IPS-15b (cell line): ENCODE measurements around the gene CITED4.
A peak's percentile ranks its signal among the peaks of the same experiment; 100 is the strongest.

ENCODE experiments used
- H3K27me3 ChIP-seq: one replicate; pipeline ENCODE4 v1.6.1; 2013; ENCODE audit warnings: low read length; ENCODE audit not compliant: control insufficient read depth, insufficient read depth
- H3K36me3 ChIP-seq: one replicate; pipeline ENCODE4 v1.6.1; 2013; ENCODE audit warnings: low read length; ENCODE audit not compliant: control insufficient read depth, insufficient read depth
- H3K4me1 ChIP-seq: one replicate; pipeline ENCODE4 v1.6.1; 2013; ENCODE audit warnings: mild to moderate bottlenecking, low read length; ENCODE audit not compliant: control insufficient read depth, insufficient read depth
- H3K4me3 ChIP-seq: one replicate; pipeline ENCODE4 v1.5.1; 2013; ENCODE audit warnings: low read depth, low read length
- H3K9ac ChIP-seq: one replicate; pipeline ENCODE4 v1.6.1; 2013; ENCODE audit warnings: low read depth, mild to moderate bottlenecking, low read length
- H3K9me3 ChIP-seq: one replicate; pipeline ENCODE4 v1.6.1; 2013; ENCODE audit warnings: mild to moderate bottlenecking, low read length; ENCODE audit not compliant: control insufficient read depth, insufficient read depth

CITED4 gene, protein sequence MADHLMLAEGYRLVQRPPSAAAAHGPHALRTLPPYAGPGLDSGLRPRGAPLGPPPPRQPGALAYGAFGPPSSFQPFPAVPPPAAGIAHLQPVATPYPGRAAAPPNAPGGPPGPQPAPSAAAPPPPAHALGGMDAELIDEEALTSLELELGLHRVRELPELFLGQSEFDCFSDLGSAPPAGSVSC

DNA sequence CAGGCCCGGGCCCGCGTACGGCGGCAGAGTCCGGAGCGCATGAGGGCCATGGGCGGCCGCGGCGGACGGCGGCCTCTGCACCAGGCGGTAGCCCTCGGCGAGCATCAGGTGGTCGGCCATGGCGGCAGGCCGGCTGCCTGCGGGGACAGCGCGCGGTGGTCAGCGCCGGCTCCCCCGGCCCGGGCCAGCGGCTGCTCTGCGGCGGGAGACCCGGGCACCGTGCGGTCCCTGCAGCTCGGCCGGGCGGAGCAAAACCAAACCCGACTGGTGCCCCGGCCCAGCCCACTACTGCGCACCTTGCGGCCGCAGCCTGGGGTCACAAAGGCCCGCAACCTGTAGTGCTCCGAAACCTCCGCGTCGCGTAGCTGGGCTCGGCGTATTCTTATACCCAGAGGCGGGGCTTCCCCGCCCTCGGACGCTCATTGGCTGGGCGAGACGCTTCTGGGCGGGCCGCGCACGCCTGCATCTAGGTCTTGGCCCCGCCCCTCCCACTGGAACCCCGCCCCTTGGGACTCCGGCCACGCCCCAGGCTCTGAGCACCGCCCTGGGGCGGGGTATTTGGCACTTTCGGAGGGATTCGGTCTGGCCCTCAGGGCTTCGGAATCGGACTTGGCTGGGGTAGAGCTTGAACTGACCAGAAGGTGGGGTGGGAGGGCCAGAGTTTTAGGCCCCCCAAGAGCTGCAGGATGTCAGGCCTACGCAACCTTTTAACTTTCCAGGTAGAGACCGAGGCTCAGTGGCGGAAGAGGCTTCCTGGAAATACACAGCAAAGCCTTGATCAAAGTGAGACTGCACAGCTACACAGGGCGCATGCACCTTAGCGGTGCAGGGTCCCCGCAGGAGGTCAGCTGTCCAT is at the start of gene CITED4:
Gene CITED4 (minus strand): TSS at position 356 of the 856 bp plus-strand sequence. CDS start 236 bp downstream, at position 120.
- no peaks in the 10 kb centered on the region for H3K9me3 ChIP-seq
- peak within 1 kb of the TSS; percentile 47 for H3K9ac ChIP-seq
- peak within 1 kb of the TSS; percentile 58 for H3K4me3 ChIP-seq
- H3K36me3 ChIP-seq, result no peaks in the 10 kb centered on the region
- H3K4me1 ChIP-seq, result peaks cover 3% of the 10 kb centered on the region
- H3K27me3 ChIP-seq, result peaks cover 27% of the 10 kb centered on the region

DNA sequence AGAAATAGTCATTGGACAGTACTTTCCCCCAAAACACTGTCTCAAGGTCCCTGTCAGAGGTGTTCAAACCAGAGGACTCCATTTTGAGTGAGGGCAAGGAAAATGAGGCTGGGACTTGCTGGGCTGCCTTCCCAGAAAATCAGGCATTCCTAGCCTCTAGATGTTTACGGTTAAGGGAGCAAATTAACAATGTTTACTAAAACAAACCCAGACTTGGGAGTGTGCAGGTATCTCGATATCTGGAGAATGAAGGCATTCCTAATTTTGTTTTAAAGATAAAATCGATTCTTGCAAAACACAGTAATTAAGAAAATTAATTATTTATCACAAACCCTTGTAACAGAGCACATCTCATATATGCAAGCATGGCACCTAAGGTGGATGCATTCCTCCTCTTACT is 48.9 kb upstream of the CITED4 start:
- Histone ChIP-seq H3K9ac (no peak overlapping the region), H3K36me3 (no peaks in the 10 kb centered on the region), H3K4me3 (no peak overlapping the region), H3K4me1 (no peaks in the 10 kb centered on the region), H3K9me3 (no peaks in the 10 kb centered on the region), H3K27me3 (no peaks in the 10 kb centered on the region)

DNA sequence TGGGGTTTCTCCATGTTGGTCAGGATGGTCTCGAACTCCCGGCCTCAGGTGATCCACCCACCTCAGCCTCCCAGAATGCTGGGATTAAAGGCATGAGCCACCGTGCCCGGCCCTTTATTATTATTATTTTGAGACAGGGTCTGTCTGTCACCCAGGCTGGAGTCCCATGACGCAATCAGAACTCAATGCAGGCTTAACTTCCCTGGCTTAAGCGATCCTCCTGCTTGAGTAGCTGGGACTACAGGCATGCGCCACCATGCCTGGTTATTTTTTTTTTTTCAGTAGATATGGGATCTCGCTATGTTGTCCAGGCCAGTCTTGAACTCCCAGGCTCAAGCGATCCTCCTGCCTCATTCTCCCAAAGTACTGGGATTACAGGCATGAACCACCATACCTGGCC is 47.1 kb upstream of the CITED4 start:
- Histone ChIP-seq H3K36me3 (no peaks in the 10 kb centered on the region), H3K4me3 (no peak overlapping the region), H3K9ac (no peak overlapping the region), H3K9me3 (no peaks in the 10 kb centered on the region), H3K4me1 (no peaks in the 10 kb centered on the region), H3K27me3 (no peaks in the 10 kb centered on the region)

DNA sequence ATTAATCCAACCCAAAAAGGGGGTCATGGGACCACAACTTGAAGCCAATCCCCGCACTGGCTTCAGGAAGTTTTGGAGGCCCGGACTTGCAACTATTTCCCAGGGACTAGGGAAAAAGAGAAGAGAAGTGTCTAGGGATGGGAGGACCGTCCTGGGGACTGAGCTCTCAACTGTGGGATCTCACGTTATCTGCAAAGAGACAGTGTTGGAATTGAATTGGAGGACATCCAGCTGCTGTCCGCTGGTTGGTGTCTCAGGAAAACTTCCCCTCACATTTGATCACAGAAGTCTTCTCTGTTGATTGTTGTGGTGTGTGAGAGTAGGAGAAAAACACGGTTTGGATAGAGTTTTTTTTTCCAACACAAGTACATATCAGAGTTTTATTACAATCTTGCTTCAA is 46.2 kb upstream of the CITED4 start:
- Histone ChIP-seq H3K36me3 (no peaks in the 10 kb centered on the region), H3K9ac (no peak overlapping the region), H3K4me3 (no peak overlapping the region), H3K27me3 (no peaks in the 10 kb centered on the region), H3K9me3 (no peaks in the 10 kb centered on the region), H3K4me1 (no peaks in the 10 kb centered on the region)

DNA sequence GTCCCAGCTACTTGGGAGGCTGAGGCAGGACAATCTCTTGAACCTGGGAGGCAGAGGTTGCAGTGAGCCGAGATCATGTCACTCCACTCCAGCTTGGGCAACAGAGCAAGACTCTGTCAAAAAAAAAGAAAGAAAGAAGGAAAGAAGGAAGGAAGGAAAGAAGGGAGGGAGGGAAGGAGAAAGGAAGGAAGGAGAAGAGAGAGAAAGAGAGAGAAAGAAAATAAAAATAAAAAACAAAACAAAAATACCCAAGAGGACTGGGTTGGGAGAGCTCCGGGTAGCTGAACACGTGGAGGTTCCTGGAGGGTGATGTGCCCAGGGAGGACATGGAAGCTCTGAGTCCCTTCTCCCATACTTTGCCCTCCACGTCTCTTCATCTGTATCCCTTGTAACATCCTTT is 45.7 kb upstream of the CITED4 start:
- Histone ChIP-seq H3K36me3 (no peaks in the 10 kb centered on the region), H3K9ac (no peak overlapping the region), H3K9me3 (no peaks in the 10 kb centered on the region), H3K27me3 (no peaks in the 10 kb centered on the region), H3K4me3 (no peak overlapping the region), H3K4me1 (no peaks in the 10 kb centered on the region)

DNA sequence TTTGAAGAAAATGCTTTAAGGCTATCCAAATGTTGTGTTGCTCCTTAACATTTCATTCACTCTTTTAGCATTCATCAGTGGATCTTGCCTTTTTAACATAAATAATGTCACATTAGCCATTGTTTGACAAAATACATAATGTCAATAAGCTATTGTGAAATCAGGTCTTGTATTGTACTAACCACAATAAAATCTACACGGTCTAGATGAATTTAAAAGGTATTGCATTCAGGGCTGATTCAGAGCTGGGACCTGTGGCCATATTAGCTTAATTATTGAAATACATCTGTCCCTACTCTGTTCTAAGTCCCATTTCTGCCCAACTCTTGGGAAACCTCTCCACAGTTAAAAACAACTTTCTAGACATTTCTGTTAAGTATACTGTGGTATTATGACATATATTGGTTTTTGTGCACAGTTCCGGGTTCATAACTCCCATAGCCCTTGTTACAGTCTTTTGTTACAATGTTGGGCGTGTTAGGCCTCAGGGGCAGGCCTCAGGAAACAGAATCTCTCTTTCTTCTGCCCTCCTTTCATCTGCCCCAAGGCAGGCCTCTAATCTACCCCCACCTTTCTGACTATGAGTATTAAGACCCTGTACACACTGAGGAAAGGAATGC is 44.7 kb upstream of the CITED4 start:
- H3K27me3 ChIP-seq, result no peaks in the 10 kb centered on the region
- H3K4me1 ChIP-seq, result no peaks in the 10 kb centered on the region
- H3K4me3 ChIP-seq, result no peak overlapping the region
- no peaks in the 10 kb centered on the region for H3K36me3 ChIP-seq
- H3K9me3 ChIP-seq, result no peaks in the 10 kb centered on the region
- H3K9ac ChIP-seq, result no peak overlapping the region

DNA sequence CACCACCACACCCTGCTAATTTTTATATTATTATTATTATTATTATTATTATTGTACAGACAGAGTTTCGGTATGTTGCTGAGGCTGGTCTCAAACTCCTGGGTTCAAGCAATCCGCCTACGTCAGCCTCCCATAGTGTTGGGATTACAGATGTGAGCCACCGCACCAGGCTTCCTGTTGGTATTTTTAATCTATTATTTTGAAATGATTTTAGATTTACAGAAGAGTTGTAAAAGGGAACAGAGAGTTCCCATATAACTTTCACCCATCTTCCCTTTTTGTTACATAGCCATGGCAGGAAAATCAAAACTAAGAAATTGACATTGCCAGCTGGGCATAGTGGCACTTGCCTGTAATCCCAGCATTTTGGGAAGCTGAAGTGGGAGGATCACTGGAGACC is 42.9 kb upstream of the CITED4 start:
- Histone ChIP-seq H3K4me1 (no peaks in the 10 kb centered on the region), H3K9ac (no peak overlapping the region), H3K36me3 (no peaks in the 10 kb centered on the region), H3K9me3 (no peaks in the 10 kb centered on the region), H3K4me3 (no peak overlapping the region), H3K27me3 (no peaks in the 10 kb centered on the region)

DNA sequence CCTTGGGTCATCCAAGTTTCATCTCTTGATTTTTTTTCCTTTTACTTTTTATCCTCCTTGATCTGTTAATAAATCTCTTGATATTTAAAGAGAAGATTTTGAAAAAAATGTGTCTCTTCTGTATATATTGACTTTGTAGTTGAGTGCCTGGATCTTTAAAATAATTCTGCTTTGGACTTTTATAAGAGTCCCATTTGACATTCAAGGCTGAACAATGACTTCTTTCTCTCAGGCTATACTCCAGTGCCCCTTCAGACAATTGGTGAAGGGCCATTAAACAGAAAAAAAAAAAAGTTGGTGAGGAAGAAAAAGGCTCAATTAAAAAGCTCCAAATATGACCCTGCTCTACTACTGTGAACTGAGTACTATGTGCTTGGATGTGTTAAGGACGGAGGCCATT is 40.9 kb upstream of the CITED4 start:
- no peak overlapping the region for H3K9ac ChIP-seq
- no peak overlapping the region for H3K4me3 ChIP-seq
- H3K4me1 ChIP-seq, result no peaks in the 10 kb centered on the region
- no peaks in the 10 kb centered on the region for H3K36me3 ChIP-seq
- no peaks in the 10 kb centered on the region for H3K27me3 ChIP-seq
- H3K9me3 ChIP-seq, result no peaks in the 10 kb centered on the region

DNA sequence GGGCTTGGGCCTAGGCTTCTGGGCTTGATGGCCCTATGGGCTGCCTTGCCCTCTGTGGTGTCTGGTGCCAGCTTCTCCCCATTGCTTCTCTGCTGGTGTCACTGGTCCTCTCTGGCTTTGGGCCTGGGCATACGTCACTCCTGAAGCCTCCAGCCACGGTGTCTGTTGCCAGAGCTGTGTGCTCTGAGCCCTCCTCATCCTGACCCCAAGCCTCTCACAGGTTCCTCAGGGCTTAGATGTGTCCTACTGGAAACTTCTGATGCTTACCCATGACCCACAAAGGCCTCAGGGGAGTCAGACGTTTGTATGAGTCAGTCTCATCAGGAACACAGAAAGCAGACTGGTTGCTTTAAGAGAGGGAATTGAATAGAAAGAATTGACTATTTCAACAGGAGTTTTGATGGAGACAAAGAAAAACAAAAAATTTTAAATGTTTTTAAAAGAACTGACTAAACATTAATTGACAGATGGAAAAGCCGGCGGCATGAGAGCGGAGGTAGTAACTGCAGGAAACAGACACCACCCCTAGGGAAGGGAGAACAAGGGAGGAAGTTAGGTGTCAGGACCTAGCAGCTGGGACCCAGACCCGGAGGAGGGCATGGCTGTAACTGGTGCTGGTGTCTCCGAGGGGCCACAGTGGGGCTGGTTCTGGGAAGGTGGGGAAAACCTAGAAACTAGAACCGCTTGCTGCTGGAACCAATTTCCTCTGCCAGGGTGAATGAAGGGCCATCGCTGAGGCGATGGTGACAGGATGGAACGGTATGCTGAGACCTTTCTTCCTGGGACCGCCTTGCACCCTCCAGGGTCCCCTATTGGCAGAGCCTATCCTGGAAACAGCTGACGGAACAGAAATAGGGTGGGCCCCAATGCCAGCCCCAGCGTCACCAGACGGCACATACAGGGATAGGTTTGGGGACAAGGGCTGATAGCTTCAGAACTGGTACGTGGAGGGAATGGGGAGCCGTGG is 40.0 kb upstream of the CITED4 start:
- no peaks in the 10 kb centered on the region for H3K4me1 ChIP-seq
- H3K9ac ChIP-seq, result no peak overlapping the region
- no peaks in the 10 kb centered on the region for H3K9me3 ChIP-seq
- no peak overlapping the region for H3K4me3 ChIP-seq
- H3K27me3 ChIP-seq, result no peaks in the 10 kb centered on the region
- H3K36me3 ChIP-seq, result no peaks in the 10 kb centered on the region

DNA sequence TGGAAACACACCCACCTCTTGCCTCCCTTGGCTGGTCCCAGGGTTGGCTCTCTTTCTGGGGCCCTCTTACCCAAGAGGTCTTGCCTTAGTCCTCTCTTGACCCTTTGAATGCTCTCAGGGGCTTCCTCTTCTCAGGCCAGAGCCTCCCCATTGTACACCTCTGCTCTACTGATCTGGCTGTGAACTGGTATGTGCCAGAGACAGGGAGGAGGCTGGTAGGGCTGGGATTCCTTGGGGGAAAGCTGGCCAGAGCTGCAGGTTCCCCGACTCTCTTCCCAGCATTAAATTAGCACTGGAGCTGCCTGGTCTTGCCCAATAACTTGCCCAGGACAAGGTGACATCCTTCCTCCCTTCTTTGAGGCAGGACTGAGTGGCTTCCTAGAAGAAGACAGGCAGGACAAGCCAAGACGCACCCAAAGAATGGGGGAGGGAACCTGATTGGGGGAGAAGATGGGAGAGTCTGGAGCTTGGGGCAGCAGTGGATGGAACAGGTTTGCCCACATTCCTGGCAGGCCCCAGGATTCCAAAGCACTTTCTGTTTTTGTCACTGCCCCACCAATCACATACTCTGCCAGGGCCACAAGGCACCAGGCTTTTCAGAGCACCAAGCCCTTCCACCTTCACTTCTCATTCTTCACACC is 37.2 kb upstream of the CITED4 start:
- H3K4me1 ChIP-seq, result no peaks in the 10 kb centered on the region
- H3K4me3 ChIP-seq, result no peak overlapping the region
- no peaks in the 10 kb centered on the region for H3K9me3 ChIP-seq
- no peaks in the 10 kb centered on the region for H3K27me3 ChIP-seq
- no peak overlapping the region for H3K9ac ChIP-seq
- no peaks in the 10 kb centered on the region for H3K36me3 ChIP-seq

DNA sequence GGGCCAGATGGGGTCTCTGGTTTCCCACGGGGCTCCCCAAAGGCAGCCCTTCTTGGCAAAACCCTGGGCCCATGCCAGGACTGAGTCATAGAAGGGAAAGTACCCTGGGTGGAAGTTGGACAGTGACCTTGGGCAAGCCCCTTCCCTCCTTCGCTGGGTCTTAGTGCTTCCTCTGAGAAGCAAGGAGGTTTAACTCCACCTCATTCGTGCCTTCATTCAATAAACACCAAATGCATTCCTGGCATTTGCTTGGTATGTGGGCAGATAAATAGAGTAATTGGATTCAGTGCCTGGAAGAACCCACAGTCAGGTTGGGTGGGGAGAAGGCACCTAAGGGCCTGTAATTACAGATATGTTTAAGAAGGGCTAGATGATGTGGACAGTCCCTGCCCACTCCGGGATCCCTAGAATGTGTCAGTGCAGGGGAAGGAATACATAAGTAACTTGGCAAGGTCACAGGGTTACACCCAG is 36.3 kb upstream of the CITED4 start:
- Histone ChIP-seq H3K27me3 (no peaks in the 10 kb centered on the region), H3K4me1 (no peaks in the 10 kb centered on the region), H3K9me3 (peaks cover 7% of the 10 kb centered on the region), H3K36me3 (no peaks in the 10 kb centered on the region), H3K4me3 (no peak overlapping the region), H3K9ac (no peak overlapping the region)
